ENCODE data around the gene KRT222.

KRT222 gene

DNA sequence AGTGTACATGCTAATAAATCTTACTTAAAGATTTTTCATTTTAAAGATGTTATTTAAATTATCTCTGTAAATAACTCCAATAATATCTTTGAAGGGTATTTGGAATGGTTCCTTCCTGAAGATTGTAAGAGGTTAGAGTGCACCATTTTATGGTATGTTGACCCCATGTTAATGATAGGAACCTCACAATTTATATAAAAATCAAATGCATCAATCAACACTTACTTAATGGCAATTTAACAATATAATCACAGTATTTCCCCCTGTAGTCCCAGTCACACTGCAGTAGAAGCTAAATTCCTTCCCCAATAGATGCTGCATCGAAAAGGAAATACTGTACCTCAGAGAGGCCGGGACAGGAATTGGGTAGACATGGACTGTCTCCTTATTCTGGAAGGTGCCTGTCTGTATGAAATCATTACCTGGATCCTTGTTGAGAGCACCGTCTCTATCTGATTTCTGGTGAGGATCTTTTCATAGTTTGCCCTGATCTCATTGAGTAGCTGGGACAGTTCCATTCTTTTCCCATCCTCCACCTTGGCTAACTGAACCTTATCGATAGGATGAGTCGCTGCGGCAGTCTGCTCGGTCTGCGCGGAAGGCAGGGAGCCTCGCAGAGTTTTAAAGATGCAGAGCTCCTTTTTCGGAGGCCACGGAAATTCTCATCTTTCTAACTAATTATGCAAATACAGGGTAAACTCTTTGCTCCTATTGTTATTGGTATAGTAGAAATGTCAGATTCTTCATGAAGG, at the start of gene KRT222:
KRT222 (minus strand) TSS at position 596 of the 752 bp plus-strand sequence; CDS start at position 518, 78 bp downstream.
- DNase-seq: no peak

DNA sequence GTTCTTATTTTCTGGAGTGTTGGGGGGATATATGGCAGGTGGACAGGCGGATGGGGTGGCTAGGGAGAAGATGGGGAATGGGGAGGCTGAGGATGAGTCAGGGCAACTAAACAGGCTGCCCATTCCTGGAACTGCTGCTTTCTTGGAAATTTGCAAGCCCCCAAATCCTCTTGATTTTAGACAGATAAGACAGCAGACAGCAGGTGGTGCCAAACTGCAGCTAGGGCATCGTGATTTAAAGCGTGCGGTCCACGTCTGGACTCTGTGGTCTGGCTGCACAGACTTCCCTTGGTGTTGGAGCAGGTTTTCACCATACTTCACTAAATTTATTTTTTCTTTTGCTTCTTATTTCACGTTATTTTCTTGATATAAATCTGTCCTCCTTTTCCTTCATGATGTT, 49.5 kb upstream of the KRT222 start:
- no peak for DNase-seq

DNA sequence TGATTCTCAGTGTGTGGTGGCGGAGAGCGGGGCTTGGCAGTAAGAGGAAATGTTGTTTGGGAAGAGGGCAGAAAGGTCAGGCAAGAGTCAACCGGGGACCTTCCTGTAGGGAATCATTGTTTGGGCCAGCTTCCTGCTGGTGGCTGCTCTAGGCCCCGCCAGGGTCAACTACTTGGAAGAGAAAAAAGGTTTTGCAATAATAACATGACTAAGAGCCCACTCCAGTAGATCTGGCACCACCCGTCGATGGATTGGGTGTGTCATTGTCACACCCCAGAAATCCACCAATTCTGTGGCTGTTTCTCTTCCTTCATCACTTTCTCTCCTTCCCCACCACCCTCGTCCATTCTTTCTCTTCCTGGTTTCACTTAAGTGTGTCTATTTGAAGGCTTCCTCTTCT, 42.8 kb upstream of the KRT222 start:
- DNase-seq: no peak

DNA sequence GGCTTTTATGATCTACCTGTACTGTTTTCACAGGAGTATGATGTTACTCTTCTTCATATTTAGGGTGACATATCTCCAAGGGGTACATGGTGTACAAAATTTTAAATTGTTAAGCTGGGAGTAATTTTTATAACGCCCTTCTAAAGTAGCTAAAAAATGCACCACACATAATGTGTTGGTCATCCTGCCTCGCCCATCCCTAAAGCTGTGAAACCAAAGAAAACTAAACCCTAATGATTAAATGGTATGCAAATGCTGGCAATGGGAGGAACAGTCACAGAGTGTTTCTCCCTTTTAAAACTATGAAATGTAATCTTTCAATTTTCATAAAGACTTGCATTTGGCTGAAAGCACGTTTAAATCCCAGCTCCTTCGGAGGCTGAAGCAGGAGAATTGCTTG, 40.6 kb upstream of the KRT222 start:
- DNase-seq: no peak

DNA sequence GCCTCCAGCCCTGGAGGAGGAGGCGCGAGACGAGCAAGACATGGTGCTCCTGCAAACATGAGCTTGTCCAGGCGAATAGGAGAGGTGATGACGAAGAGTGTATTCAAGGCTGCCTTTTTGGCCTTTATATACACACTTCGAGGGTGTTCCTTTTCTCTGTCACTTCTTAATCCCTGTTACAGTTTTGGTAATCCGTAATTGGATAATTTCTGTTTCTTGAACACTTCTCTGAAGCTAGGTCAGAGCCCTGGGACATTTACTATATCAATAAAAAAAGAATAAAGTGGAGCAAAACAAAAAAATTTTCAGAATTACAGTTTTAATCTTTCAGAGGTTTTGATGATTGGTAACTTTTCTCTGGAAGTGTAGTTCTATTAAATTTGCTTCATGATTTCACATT, 38.7 kb upstream of the KRT222 start, which contains the start of gene KRT24:
KRT24 (minus strand) TSS at position 101 of the 400 bp plus-strand sequence; CDS start at position 42, 59 bp downstream.
- no peak for DNase-seq

- DNase-seq: no peak
Measured at GRCh38 chr17:40702271-40702670, 37.3 kb upstream of the KRT222 start.

- DNase-seq: no peak
Measured at GRCh38 chr17:40699853-40700252, 34.9 kb upstream of the KRT222 start.

GRCh38 chr17:40699371-40699770, 34.4 kb upstream of the KRT222 start:
- DNase-seq: no peak

- no peak for DNase-seq
Measured at GRCh38 chr17:40697297-40697696, 32.3 kb upstream of the KRT222 start.

GRCh38 chr17:40696651-40697072, 31.7 kb upstream of the KRT222 start:
- DNase-seq: no peak

- no peak for DNase-seq
Measured at GRCh38 chr17:40695874-40696472, 31.0 kb upstream of the KRT222 start.

DNA sequence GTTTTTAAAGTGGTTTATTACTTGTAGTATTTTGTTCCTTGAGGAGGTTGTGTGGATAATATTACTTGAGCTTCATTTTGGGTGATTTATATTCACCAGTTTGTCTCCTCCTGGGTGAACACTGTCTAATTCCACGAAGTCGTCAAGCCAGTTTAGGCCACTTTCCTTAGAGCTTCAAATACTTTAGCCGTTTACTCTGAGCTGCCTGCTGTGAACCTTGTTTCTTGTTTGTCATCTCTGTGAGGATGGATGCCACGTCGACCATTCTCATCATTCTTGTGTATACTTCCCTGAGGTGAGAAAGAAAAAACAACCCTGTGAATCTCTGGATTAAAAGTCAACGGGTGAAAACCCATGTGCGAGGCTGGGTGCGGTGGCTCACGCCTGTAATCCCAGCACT, 29.6 kb upstream of the KRT222 start:
- DNase-seq: no peak

DNA sequence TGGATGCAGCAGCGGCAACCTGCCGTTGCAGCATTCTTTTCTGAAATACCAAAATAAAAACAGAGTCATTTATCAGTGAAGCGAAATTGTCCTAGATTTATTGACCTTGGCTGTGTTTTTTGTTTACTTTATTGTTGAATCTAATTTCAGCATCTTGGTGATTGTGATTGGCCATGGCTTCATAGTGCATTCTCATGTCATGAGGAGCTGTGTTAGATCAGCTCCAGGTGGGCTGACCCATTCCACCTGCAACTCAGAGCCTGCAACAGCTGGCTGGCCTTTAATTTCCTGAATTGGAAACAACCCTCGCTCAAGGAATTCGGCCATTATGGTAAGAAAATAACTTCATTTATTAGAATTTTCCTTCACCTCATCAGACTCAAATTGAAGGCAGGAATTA, 22.1 kb upstream of the KRT222 start:
- DNase-seq: no peak

GRCh38 chr17:40686192-40686591, 21.2 kb upstream of the KRT222 start:
- no peak for DNase-seq

DNA sequence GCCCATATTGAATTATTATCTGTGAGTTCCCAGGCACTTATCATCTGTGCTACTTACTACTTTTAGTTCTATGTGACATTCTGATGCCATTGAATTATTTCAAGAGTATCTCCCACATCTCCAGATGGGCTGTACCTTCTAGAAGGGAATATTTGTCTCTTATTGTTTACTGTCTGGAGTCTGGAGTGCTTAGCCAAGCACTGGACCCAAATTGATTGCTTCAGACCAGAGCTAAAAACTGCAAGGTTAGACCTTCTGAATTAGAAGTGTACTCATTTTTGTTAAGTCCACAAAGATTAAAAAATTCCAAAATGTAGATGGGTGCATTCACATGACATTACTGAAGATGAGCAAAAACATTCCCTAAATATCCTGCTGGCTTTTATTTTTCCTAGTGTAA, 16.0 kb upstream of the KRT222 start:
- no peak for DNase-seq

DNA sequence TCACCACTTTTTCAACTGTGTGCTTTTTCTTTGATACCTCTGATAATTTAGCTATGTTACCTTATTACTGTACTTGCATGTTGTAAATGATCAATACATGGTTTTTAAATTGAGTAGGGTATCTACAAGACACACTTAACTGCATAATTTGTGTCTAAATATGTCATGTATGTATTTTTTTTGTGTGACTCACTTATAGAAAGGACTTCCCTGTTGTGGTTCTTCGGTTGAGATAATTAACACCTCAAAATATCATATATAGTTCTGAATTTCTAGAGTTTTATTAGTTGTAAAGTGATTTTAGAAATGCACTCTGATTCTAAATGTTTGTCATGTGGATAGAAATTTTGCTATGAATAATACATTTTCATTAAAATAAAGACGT, 14.5 kb upstream of the KRT222 start:
- no peak for DNase-seq

DNA sequence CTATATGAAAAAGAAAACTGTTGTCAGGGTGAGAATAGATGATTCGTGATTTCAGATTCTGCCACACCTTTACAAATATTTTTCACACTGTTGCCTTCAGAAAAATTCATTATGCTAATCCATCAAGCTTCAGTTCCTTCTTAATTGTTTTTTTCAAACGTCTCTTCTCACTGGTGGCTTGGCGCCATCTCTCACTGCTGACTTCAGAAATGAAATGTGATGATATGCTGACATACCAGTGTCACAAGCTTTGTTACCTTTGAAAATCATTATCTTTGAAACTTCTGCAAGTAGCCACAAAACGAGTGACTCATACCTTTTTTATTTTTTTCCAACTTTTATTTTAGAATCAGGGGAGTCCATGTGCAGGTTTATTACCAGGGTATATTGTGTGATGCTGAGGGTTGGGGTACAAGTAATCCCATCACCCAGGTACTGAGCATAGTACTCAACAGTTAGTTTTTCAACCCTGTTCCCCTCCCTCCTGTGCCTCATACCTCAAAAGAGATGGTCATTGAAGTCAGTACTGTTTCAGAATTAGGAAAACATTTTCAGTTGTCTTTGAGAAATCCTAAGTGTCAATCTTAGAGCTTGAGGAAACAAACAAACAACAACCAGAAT, 14.0 kb upstream of the KRT222 start:
- DNase-seq: no peak

DNA sequence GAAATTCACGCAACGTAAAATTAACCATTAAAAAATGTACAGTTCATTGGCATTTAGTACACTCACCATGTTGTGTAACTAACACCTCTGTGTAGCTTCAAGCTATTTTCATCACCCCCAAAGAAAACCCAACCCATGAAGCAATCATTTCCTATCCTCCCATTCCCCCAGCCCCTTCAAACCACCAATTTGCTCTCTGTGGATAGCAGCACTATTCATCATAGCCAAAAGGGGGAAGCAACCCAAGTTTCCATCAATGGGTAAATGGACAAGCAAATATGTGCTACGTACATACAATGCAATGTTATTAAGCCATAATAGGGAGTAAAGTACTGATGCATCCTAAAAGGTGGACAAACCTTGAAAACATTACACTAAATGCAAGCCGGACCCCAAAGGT, 10.9 kb upstream of the KRT222 start:
- DNase-seq: no peak

DNA sequence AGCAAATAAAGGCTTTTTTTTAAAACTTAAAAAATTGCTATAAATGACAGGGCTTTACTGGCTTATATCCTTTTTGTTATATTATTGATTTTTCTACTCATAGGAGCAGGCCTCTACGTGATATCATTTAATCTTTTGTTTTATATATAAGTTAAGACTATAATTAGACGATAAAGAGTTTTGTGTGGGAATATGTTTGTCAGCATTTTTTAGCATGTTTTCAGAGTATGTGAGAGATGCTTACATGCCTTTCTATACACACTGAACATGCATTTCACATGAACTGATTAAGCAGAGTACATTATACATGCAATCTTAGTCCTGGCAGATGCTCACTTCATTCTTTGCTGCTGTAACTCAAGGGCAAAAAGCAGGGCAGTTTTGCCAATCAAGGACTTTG, 7.7 kb upstream of the KRT222 start:
- DNase-seq: no peak

- DNase-seq: no peak
Measured at GRCh38 chr17:40671282-40671681, 6.3 kb upstream of the KRT222 start.

DNA sequence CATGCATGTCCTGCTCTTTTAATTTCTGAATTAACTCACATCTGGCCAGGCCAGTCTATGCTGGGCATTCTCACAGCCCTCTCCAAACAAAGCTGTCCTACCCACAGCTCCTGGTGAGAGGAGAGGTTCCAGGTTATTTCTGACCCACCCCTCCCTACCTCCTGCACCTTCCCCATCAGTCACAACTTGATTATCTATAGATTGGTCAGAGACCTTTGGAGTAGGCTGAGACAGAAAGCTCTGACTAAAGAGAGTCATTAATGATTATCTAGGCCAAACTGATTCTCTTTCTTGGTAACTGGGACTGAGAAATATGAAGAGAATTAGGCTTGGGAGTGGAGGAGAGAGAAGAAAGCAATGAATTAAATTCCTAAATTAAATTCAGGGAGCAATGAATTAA, 1.4 kb upstream of the KRT222 start:
- no peak for DNase-seq

GRCh38 chr17:40663252-40663651, 1.7 kb downstream of the KRT222 start:
- no peak for DNase-seq

GRCh38 chr17:40659911-40660310, 5.1 kb downstream of the KRT222 start:
- no peak for DNase-seq

DNA sequence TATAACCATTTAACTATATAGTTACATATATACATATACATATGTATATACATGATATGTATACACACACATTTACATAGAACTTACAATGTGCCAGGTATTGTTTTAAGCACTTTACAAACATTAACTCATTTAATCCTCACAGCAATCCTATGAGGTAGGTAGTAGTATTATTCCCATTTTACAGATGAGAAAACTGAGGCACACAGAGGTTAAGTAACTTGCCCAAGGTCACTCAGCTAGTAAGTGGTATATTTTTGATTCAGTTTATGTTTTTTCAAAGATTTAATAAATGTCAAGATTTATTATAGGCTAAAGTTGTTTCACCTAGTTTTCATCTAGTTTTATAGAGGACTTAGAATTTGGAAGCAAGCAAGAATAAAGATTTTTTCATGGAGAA, 6.6 kb downstream of the KRT222 start:
- no peak for DNase-seq

Measured in DMS153 (cell line).